HS-27A (cell line): ENCODE results near the gene GIPC1.

Experiments
- DNase-seq: peaks from one replicate; pipeline ENCODE4 v3.0.0-alpha.2; 2012; ENCODE audit warnings: low read depth, missing footprints

The GIPC1 gene

GRCh38 chr19:14434543-14435319, 61.2 kb downstream of the GIPC1 start:
- no peak for DNase-seq

GRCh38 chr19:14433554-14434501, 62.1 kb downstream of the GIPC1 start:
- DNase-seq, result no peak

DNA sequence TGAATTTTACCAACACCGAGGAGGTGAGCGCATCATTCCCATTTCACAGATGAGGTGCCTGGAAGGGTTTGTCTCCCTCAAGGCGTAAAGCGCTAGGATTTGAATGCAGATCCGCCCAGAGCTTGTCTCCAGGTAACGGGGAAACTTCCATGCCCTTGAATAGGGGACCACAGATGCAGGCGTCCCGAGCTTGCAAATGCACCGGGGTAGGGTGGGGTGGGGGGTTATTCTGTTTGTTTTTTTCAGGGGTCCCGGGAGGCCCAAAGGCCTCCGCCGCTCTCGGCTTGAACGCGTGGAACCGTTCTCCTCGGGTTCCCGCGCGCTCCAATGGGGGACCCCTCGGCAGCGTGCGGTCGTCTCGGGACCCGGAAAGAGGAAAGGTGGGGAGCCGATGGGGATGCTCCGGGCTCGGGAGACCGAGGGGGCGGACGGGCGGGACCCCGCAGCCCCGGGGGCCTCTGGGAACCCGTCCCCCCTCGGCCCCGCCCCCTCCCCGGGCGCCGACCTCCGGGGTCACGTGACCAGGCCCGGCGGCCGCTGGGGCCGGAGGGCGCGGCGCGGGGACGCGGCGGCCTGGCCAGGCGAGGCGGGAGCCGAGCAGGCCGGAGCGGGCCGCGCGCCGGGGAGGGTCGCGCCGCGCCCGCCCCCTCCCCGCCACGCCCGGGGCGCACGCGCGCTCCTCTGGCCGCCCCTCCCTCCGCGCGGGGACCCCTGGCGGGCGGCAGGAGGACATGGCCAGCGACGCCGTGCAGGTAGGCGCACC, 63.0 kb downstream of the GIPC1 start, which contains the start of gene PKN1:
Gene PKN1, plus strand, starts transcription at position 516 of the 763 bp plus-strand sequence. Its CDS starts 216 bp downstream, at position 732.
- no peak for DNase-seq

DNA sequence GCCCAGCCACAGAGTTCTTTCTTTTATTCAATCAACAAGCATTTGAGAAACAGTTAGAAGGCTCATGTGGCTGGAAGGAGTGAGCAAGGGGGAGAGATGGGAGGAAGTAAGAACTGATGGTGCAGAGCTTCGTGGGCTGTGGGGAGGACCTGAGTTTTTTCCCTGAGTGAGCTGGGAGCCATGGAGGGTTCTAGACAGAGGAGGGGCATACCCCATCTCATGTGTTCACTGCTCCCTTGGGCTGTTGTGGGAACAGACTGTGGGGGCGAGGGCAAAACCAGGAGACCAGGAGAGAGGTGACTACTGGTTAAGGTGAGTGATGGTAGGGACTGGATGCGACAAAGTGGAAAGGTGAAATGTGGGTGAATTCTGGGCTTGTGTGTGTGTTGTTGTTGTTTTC, 65.2 kb downstream of the GIPC1 start:
- DNase-seq, result no peak

- DNase-seq, result no peak
These were observed 67.0 kb downstream of the GIPC1 start for GRCh38 chr19:14428882-14429416.
